ENCODE results near the gene KIAA1755.
A peak's percentile ranks its signal among the peaks of the same experiment; 100 is the strongest.

KIAA1755 gene

DNA sequence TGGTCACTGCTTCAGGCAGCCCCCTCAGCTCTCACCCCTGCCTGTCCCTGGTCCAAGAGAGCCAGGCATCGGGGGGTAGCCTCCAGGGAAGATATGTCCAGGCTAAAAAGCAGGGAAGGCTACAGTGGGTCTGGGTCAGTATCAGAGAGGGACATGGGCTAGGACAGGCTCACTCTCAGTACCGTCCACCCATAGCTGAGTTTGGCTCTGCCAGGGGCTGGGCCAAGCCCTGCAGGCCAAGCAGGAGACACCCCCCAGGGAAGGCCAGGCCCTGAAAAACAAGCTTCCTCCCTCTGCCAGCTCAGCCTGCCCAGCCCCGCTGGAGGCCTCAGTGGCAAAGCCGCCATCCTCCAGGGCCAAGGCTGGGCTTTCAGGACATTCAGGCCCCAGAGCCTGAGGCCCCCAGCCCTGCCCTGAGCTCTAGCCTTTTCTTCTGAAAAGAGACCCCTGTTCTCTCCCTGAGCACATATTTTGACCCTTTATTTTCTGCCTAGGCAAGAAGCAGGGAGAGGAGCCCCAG is 66.9 kb downstream of the KIAA1755 start:
- Histone ChIP-seq H2BK15ac (ENCODE audit: low read depth, poor library complexity, severe bottlenecking) (peak overlapping the region; percentile 53), H3K9ac (ENCODE audit: low read length) (no peak overlapping the region), H3K79me1 (replicated peaks; ENCODE audit: low read length, poor library complexity, severe bottlenecking) (no peaks in the 10 kb centered on the region), H3K9me3 (ENCODE audit: control insufficient read depth, low read length) (peaks cover 4% of the 10 kb centered on the region), H4K8ac (ENCODE audit: low read length) (no peak overlapping the region), H3K27ac (ENCODE audit: low read length, poor library complexity, severe bottlenecking) (no peak overlapping the region), H3K4me3 (ENCODE audit: insufficient read depth in 1 of 2, low read depth in 1 of 2, low read length in 2 of 2) (no peak overlapping the region), H3K4me2 (ENCODE audit: low read length, poor library complexity, severe bottlenecking) (no peak overlapping the region), H3K18ac (ENCODE audit: low read depth in 1 of 2, low read length in 2 of 2) (peak overlapping the region in 1 of 2 experiments; percentile 41), H3K36me3 (ENCODE audit: control insufficient read depth in 1 of 2, insufficient read depth in 2 of 2, low read depth in 1 of 2, low read length in 2 of 2) (no peaks in the 10 kb centered on the region), H3K14ac (ENCODE audit: low read length in 2 of 2) (no peak overlapping the region), H2BK12ac (ENCODE audit: low read length in 2 of 2) (peak overlapping the region; percentile 7 to 30), H2BK5ac (ENCODE audit: low read depth, low read length, poor library complexity, severe bottlenecking) (no peak overlapping the region), H3K27me3 (ENCODE audit: control insufficient read depth in 1 of 2, insufficient read depth in 1 of 2, low read length in 2 of 2) (peaks cover 8 to 35% of the 10 kb centered on the region in 2 experiments), H2AK5ac (ENCODE audit: low read length, severe bottlenecking) (no peak overlapping the region), H3K4ac (ENCODE audit: low read depth in 1 of 2, low read length in 2 of 2) (peak overlapping the region in 1 of 2 experiments; percentile 42), H2BK120ac (ENCODE audit: low read depth, low read length) (no peak overlapping the region), H3K4me1 (ENCODE audit: control insufficient read depth, insufficient read depth, low read depth, low read length) (no peaks in the 10 kb centered on the region), H4K91ac (ENCODE audit: low read length) (peak overlapping the region; percentile 41), H3K23ac (ENCODE audit: low read length in 2 of 2) (no peak overlapping the region), H2AFZ (ENCODE audit: low read depth, low read length) (no peak overlapping the region)
- no peak for DNase-seq
- 92% methylated on average over 4 of the region's 4 CpGs for WGBS

GRCh38 chr20:38192323-38192885 is 68.1 kb downstream of the KIAA1755 start:
- Histone ChIP-seq H3K4ac (ENCODE audit: low read depth in 1 of 2, low read length in 2 of 2) (no peak overlapping the region), H4K91ac (ENCODE audit: low read length) (no peak overlapping the region), H3K14ac (ENCODE audit: low read length in 2 of 2) (no peak overlapping the region), H3K18ac (ENCODE audit: low read depth in 1 of 2, low read length in 2 of 2) (no peak overlapping the region), H3K23ac (ENCODE audit: low read length in 2 of 2) (no peak overlapping the region), H3K4me1 (ENCODE audit: control insufficient read depth, insufficient read depth, low read depth, low read length) (no peaks in the 10 kb centered on the region), H2AK5ac (ENCODE audit: low read length, severe bottlenecking) (no peak overlapping the region), H2BK12ac (ENCODE audit: low read length in 2 of 2) (no peak overlapping the region), H3K36me3 (ENCODE audit: control insufficient read depth in 1 of 2, insufficient read depth in 2 of 2, low read depth in 1 of 2, low read length in 2 of 2) (no peaks in the 10 kb centered on the region), H2AFZ (ENCODE audit: low read depth, low read length) (no peak overlapping the region), H2BK15ac (ENCODE audit: low read depth, poor library complexity, severe bottlenecking) (no peak overlapping the region), H3K4me3 (ENCODE audit: insufficient read depth in 1 of 2, low read depth in 1 of 2, low read length in 2 of 2) (no peak overlapping the region), H3K27me3 (ENCODE audit: control insufficient read depth in 1 of 2, insufficient read depth in 1 of 2, low read length in 2 of 2) (peaks cover 8 to 35% of the 10 kb centered on the region in 2 experiments), H2BK120ac (ENCODE audit: low read depth, low read length) (no peak overlapping the region), H3K9me3 (ENCODE audit: control insufficient read depth, low read length) (peaks cover 4% of the 10 kb centered on the region), H2BK5ac (ENCODE audit: low read depth, low read length, poor library complexity, severe bottlenecking) (no peak overlapping the region), H3K9ac (ENCODE audit: low read length) (no peak overlapping the region), H4K8ac (ENCODE audit: low read length) (no peak overlapping the region), H3K27ac (ENCODE audit: low read length, poor library complexity, severe bottlenecking) (no peak overlapping the region), H3K4me2 (ENCODE audit: low read length, poor library complexity, severe bottlenecking) (no peak overlapping the region), H3K79me1 (replicated peaks; ENCODE audit: low read length, poor library complexity, severe bottlenecking) (no peaks in the 10 kb centered on the region)
- no peak for DNase-seq
- WGBS, result 97% methylated on average over 9 of the region's 9 CpGs

DNA sequence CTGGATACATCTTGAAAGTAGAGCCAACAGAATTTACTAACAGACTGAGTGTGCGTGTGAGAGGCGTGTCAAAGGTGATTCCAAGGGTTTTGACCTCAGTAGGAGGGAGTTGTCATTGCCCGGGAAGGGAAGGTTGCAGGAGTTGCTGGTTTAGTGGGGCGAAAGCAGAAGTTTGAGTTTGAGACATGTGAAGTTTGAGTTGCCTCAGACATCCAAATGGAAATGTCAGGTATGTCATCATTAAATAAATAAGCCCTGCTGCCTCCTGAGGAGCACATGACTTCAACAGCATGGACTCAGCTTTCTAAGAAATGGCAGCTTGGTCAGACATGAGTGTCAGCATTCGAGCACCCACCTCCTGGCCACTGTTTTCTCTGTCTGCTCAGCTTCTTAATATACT is 68.9 kb downstream of the KIAA1755 start:
- no peak overlapping the region for H2AK5ac ChIP-seq (ENCODE audit: low read length, severe bottlenecking)
- no peak overlapping the region for H3K9ac ChIP-seq (ENCODE audit: low read length)
- H3K36me3 ChIP-seq (ENCODE audit: control insufficient read depth in 1 of 2, insufficient read depth in 2 of 2, low read depth in 1 of 2, low read length in 2 of 2), result no peaks in the 10 kb centered on the region
- no peak overlapping the region for H3K18ac ChIP-seq (ENCODE audit: low read depth in 1 of 2, low read length in 2 of 2)
- no peak for DNase-seq
- H2AFZ ChIP-seq (ENCODE audit: low read depth, low read length), result no peak overlapping the region
- H2BK15ac ChIP-seq (ENCODE audit: low read depth, poor library complexity, severe bottlenecking), result no peak overlapping the region
- H4K8ac ChIP-seq (ENCODE audit: low read length), result no peak overlapping the region
- H3K14ac ChIP-seq (ENCODE audit: low read length in 2 of 2), result no peak overlapping the region
- peaks cover 4% of the 10 kb centered on the region for H3K9me3 ChIP-seq (ENCODE audit: control insufficient read depth, low read length)
- H2BK120ac ChIP-seq (ENCODE audit: low read depth, low read length), result no peak overlapping the region
- no peaks in the 10 kb centered on the region for H3K79me1 ChIP-seq (replicated peaks; ENCODE audit: low read length, poor library complexity, severe bottlenecking)
- H2BK12ac ChIP-seq (ENCODE audit: low read length in 2 of 2), result no peak overlapping the region
- 76% methylated on average over 5 of the region's 5 CpGs for WGBS
- H4K91ac ChIP-seq (ENCODE audit: low read length), result no peak overlapping the region
- no peak overlapping the region for H3K4me2 ChIP-seq (ENCODE audit: low read length, poor library complexity, severe bottlenecking)
- H3K4ac ChIP-seq (ENCODE audit: low read depth in 1 of 2, low read length in 2 of 2), result no peak overlapping the region
- no peak overlapping the region for H3K4me3 ChIP-seq (ENCODE audit: insufficient read depth in 1 of 2, low read depth in 1 of 2, low read length in 2 of 2)
- no peaks in the 10 kb centered on the region for H3K4me1 ChIP-seq (ENCODE audit: control insufficient read depth, insufficient read depth, low read depth, low read length)
- no peak overlapping the region for H3K27ac ChIP-seq (ENCODE audit: low read length, poor library complexity, severe bottlenecking)
- H3K23ac ChIP-seq (ENCODE audit: low read length in 2 of 2), result no peak overlapping the region
- H2BK5ac ChIP-seq (ENCODE audit: low read depth, low read length, poor library complexity, severe bottlenecking), result no peak overlapping the region
- peaks cover 8 to 35% of the 10 kb centered on the region in 2 experiments for H3K27me3 ChIP-seq (ENCODE audit: control insufficient read depth in 1 of 2, insufficient read depth in 1 of 2, low read length in 2 of 2)

DNA sequence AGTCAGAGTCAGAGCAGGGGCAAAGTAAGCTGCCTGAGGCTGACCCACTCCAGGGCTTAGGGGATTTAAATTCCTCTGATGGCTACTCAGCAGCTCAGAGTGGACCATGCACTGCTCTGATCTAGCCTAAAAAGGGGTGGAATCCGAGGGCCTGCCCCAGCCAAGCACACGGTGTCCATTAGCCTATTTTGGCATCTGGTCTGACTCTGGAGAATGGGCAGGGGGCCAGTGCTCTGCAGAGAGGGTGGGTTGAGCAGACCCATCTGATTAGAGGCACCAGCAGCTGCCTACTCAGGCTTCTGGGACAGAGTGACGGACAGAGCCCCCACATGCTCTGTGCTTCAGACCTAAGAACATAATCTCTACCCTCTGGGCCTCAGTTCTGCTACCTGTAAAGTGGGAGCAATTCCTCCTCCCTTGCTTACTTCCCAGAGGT is 69.6 kb downstream of the KIAA1755 start:
- Histone ChIP-seq H3K23ac (ENCODE audit: low read length in 2 of 2) (no peak overlapping the region), H2AK5ac (ENCODE audit: low read length, severe bottlenecking) (no peak overlapping the region), H3K4me2 (ENCODE audit: low read length, poor library complexity, severe bottlenecking) (no peak overlapping the region), H4K91ac (ENCODE audit: low read length) (no peak overlapping the region), H3K79me1 (replicated peaks; ENCODE audit: low read length, poor library complexity, severe bottlenecking) (no peaks in the 10 kb centered on the region), H3K9ac (ENCODE audit: low read length) (no peak overlapping the region), H3K36me3 (ENCODE audit: control insufficient read depth in 1 of 2, insufficient read depth in 2 of 2, low read depth in 1 of 2, low read length in 2 of 2) (no peaks in the 10 kb centered on the region), H2BK5ac (ENCODE audit: low read depth, low read length, poor library complexity, severe bottlenecking) (no peak overlapping the region), H2BK15ac (ENCODE audit: low read depth, poor library complexity, severe bottlenecking) (no peak overlapping the region), H3K14ac (ENCODE audit: low read length in 2 of 2) (no peak overlapping the region), H3K4me3 (ENCODE audit: insufficient read depth in 1 of 2, low read depth in 1 of 2, low read length in 2 of 2) (no peak overlapping the region), H2BK120ac (ENCODE audit: low read depth, low read length) (no peak overlapping the region), H4K8ac (ENCODE audit: low read length) (no peak overlapping the region), H2AFZ (ENCODE audit: low read depth, low read length) (no peak overlapping the region), H3K27ac (ENCODE audit: low read length, poor library complexity, severe bottlenecking) (no peak overlapping the region), H3K27me3 (ENCODE audit: control insufficient read depth in 1 of 2, insufficient read depth in 1 of 2, low read length in 2 of 2) (peaks cover 7 to 35% of the 10 kb centered on the region in 2 experiments), H3K4ac (ENCODE audit: low read depth in 1 of 2, low read length in 2 of 2) (no peak overlapping the region), H3K4me1 (ENCODE audit: control insufficient read depth, insufficient read depth, low read depth, low read length) (no peaks in the 10 kb centered on the region), H3K18ac (ENCODE audit: low read depth in 1 of 2, low read length in 2 of 2) (no peak overlapping the region), H2BK12ac (ENCODE audit: low read length in 2 of 2) (no peak overlapping the region), H3K9me3 (ENCODE audit: control insufficient read depth, low read length) (peaks cover 4% of the 10 kb centered on the region)
- no peak for DNase-seq
- WGBS, result 77% methylated on average over 3 of the region's 3 CpGs
